GM18858 (cell line): Measurements from ENCODE around the gene SPG21.
A peak's percentile ranks its signal among the peaks of the same experiment; 100 is the strongest.
"Not testable (repeated sequence)": the region's sequence is repeated elsewhere in the genome, so short reads cannot be mapped to it uniquely, and the experiment has no call there.

Experiments
- ATAC-seq: cut with Tn5 transposase; IDR thresholded peaks from one replicate; pipeline ENCODE4 v1.9.1; 2021; ENCODE audit not compliant: unreplicated experiment

SPG21 gene

GRCh38 chr15:64989416-64990167 lies at the start of gene SPG21:
TSS of gene SPG21 (minus strand) at chr15:64989914. CDS start at chr15:64983569, 6,345 bp downstream.
- ATAC-seq, result peak; percentile 79

- ATAC-seq, result no peak
These were observed 49.1 kb upstream of the SPG21 start for GRCh38 chr15:65038836-65039235.

GRCh38 chr15:65038428-65038827 lies 48.7 kb upstream of the SPG21 start:
- ATAC-seq, result no peak

GRCh38 chr15:65037309-65037708 lies 47.6 kb upstream of the SPG21 start:
- no peak for ATAC-seq

DNA sequence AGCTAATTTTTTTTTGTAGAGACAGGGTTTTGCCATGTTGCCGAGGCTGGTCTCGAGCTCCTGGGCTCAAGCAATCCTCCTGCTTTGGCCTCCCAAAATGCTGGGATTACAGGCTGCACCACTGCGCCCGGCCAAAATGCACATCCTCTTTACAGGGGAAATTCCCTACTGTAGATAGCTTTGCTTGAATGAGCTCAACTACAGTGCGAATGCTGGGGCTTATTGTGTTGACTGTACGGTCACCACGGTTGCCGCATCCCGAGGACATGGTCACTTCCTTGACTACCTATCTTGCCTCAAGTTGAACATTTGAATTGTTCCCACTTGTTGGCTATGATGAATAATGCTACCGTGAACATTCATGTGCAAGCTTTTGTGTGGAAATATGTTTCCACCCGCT lies 45.0 kb upstream of the SPG21 start:
- ATAC-seq, result no peak

DNA sequence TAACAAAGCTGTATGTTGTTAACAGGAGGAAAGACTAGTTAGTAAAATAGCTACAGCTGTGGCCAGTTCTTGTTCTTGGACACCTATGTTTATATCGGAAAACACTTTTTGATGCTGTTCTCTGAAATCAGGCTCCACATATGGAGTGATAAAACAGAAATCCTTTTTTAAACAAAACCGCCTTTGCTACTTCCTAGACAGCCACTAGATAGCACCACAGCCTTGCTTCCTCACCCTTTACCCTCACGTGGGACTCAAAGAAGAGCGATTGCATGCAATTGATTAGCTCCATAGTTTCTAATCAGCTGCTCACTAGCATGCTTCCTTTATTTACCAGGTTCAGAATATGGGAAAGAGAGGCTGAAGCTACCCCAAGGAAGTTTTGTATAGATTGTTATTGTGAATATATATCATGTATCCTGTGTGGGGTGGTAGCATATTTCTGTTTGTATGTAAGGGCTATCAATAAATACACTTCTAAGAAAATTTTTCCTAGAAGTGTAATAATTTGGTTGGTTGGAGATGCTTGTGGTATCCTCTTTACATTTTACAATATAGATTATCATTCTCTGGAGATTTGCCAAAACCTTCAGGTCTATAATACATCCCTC lies 44.0 kb upstream of the SPG21 start:
- ATAC-seq, result no peak

DNA sequence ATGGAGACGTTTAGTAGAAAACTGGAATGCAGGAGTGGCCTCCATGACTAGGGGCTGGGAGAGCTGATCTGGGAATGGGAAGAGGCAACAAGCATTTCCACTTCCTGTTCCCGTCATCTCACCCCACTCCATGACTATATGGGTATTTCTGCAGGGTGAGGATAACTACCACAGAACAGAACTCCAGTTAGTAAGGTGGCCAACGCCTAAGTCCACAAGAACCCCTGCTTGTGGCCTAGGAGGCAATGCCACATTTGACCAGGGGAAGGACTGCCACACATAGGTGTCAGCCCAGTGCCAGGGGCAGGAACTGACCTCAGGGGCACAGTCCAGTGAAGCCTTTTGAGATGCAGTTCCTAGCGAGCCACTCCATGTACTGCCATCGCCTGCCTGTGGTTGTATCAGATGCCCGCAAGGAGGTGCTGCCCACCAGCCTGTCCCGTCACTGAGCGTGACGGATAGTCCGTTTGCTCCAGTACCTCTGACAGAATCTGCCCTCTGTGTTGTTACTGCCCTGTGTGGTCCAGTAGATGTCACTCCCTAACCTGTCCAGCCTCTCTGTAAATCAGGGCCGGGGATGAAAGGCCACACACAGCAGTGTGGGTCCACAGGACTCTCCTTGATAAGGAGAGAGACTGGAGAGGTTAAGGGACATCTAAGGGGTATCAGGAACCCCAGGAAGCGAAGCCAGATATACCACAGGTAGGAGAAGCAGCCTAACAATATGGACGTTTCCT lies 43.3 kb upstream of the SPG21 start:
- no peak for ATAC-seq

- no peak for ATAC-seq
These were observed 40.1 kb upstream of the SPG21 start for GRCh38 chr15:65029736-65030208.

GRCh38 chr15:65028921-65029735 lies 39.4 kb upstream of the SPG21 start, which contains the start of gene MTFMT:
TSS of gene MTFMT (minus strand) at chr15:65029639. CDS start at chr15:65029613, 26 bp downstream.
- ATAC-seq, result peak; percentile 49

DNA sequence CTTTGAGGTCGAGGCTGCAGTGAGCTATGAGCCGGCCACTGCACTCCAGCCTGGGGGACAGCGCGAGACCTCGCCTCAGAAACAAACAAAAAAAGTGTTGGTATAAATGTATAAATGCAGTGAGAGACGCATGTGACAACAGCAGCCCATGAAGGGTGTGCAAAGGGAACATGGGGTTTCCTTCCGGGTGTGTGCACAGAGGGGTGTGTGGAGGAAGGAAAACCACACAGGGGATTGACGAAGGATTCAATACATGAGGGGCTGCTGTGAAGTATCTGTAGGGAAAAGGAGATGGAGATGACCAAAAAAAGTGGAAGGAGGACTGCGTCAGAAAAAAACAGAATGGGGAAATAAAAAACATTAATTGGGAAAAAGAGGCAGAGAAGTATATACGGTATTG lies 38.6 kb upstream of the SPG21 start:
- no peak for ATAC-seq

DNA sequence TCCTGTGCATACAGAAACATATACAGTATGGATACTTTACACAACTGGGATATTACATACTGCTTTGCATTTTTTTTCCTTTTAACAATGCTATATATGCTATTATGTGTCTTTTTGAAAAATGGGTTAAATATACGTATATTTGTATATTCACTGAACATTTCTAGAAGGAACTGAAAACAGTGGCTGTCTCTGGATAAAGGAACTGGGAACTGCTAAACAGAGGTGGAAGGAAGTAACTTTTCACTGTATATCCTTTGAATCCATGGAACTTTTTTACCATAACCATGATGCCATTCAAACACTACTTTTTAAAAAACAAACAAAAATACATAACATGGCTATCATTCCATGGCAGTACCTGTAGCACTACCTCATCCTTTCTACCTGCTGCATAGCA lies 37.9 kb upstream of the SPG21 start:
- no peak for ATAC-seq

GRCh38 chr15:65026756-65027155 lies 37.0 kb upstream of the SPG21 start:
- ATAC-seq, result no peak

- ATAC-seq, result no peak
These were observed 31.8 kb upstream of the SPG21 start for GRCh38 chr15:65021488-65021887.

DNA sequence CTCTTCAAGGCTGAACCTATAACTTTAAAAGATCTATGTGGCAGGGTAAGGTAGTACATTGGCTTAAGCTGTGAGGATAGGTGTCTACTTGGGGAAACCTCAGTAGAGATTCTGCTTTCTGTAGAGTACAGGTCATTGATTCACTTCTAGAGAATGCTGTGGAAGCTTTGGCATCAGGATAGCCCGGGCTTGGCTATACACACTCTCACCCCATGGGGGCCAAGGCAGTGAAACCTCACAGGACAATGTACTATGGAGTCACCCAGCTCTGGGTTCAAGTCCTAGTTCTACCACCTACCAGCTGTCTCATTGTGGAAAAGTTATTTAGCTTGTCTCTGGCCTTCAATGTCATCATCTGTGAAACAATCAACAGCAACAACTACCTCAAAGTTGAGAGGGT lies 30.7 kb upstream of the SPG21 start:
- ATAC-seq, result no peak

- not testable (repeated sequence) for ATAC-seq
These were observed 21.5 kb upstream of the SPG21 start for GRCh38 chr15:65011198-65011597.

- no peak for ATAC-seq
These were observed 19.3 kb upstream of the SPG21 start for GRCh38 chr15:65008983-65009382.

DNA sequence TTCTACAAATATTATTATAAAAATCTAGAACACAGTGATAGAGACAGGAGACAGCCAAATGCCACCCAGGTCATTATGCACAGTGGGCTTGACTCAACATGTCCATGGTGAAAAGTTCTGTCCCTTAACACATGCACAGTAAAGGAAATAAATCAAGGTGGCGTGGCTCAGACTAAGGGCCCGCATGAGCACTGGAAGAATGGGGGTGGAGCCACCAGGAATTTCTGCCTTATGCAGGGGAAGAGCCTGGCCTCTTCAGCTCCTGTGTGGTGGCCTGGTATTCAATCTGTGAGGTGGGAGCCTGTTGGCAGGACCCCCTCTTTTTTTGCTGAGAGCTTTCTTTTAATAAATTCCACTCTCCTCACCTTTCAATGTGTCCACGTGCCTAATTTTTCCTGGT lies 17.2 kb upstream of the SPG21 start:
- no peak for ATAC-seq

DNA sequence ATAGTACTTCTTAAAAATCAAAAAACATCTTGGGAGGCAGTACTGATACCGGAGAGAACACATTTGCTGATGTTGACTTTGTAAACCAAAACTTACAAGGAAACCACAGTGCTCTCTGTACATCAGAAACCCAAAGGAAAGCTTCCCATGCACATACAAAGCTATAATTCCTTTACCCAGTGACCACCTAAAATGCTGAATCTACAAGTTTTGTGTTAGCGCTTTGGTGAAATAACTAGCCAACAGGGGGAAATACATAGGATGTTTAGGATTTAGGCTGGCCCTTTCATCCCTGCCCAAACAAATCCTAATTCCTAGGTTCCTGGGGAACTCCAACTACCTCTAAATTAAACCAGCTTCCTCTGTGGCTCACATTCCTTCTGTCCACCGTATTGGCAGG lies 15.3 kb upstream of the SPG21 start:
- ATAC-seq, result no peak

GRCh38 chr15:64997745-64998375 lies 8.1 kb upstream of the SPG21 start:
- no peak for ATAC-seq

- ATAC-seq, result no peak
These were observed 7.4 kb upstream of the SPG21 start for GRCh38 chr15:64997066-64997465.
